ENCODE measurements around the gene HOXC9.

GRCh38 chr12:54027442-54027786, 27.5 kb downstream of the HOXC9 start:
- TF ChIP-seq CTCF (IDR thresholded peaks at IDR 0.05; ENCODE audit: insufficient read depth, low read length, poor library complexity, severe bottlenecking) (no peak), EZH2phosphoT487 (conservative IDR thresholded peaks at IDR 0.05; ENCODE audit: low read length) (no peak)
